ENCODE data around the gene CDK13.

DNA sequence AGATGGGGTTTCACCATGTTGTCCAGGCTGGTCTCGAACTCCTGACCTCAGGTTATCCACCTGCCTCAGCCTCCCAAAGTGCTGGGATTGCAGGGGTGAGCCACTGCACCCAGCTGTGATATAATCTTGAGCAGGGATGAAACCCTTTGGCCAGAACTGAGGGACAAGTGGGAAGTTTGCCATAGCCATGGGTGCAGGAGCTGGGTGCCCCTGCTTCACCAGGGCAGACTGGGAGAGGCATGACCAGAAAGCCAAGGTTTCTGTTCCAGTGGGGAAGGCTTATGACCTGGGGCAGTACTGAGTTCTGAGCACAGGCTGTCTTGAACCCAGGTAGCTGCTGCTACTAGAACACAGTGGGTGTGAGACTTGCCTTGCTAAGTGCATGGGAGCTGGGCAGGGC lies 40.5 kb upstream of the CDK13 start:
- TF ChIP-seq, protein P1, sequence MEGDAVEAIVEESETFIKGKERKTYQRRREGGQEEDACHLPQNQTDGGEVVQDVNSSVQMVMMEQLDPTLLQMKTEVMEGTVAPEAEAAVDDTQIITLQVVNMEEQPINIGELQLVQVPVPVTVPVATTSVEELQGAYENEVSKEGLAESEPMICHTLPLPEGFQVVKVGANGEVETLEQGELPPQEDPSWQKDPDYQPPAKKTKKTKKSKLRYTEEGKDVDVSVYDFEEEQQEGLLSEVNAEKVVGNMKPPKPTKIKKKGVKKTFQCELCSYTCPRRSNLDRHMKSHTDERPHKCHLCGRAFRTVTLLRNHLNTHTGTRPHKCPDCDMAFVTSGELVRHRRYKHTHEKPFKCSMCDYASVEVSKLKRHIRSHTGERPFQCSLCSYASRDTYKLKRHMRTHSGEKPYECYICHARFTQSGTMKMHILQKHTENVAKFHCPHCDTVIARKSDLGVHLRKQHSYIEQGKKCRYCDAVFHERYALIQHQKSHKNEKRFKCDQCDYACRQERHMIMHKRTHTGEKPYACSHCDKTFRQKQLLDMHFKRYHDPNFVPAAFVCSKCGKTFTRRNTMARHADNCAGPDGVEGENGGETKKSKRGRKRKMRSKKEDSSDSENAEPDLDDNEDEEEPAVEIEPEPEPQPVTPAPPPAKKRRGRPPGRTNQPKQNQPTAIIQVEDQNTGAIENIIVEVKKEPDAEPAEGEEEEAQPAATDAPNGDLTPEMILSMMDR (conservative IDR thresholded peaks at IDR 0.05; ENCODE audit: low read length) = no peak
- TF ChIP-seq EZH2phosphoT487 (IDR thresholded peaks at IDR 0.05; ENCODE audit: borderline replicate concordance, low read depth, low read length) = no peak
